ENCODE measurements around the gene LETM1.

The LETM1 gene

DNA sequence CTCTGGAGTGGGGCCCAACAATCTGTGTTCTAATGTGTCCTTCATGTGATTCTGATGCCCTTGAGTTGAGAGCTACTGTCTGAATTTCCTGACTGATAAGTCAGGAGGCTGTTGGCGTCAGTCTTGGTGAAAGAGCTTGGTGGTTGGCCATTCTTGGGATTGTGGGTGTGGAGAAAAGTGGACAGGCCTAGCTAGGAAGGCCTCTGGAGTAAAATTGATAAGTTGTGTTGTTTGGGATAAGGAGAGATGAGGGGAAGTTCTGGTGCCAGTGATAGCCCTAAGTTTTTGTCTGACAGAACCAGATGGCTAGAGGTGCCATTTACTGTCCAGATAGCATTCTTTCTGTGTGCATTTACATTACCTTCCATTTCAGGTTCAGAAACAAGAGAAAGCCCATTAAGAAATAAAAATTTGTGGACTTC lies 26.9 kb upstream of the LETM1 start:
- Histone ChIP-seq H3K27me3 (ENCODE audit: control insufficient read depth in 1 of 2, insufficient read depth in 1 of 2, low read length in 2 of 2) (no peaks in the 10 kb centered on the region), H3K4me2 (ENCODE audit: low read length, poor library complexity, severe bottlenecking) (no peak overlapping the region), H2BK12ac (ENCODE audit: low read length in 2 of 2) (no peak overlapping the region), H3K14ac (ENCODE audit: low read length in 2 of 2) (no peak overlapping the region), H3K4me1 (ENCODE audit: control insufficient read depth, insufficient read depth, low read depth, low read length) (peaks cover 13% of the 10 kb centered on the region), H2BK5ac (ENCODE audit: low read depth, low read length, poor library complexity, severe bottlenecking) (no peak overlapping the region), H3K27ac (ENCODE audit: low read length, poor library complexity, severe bottlenecking) (no peak overlapping the region), H2BK120ac (ENCODE audit: low read depth, low read length) (no peak overlapping the region), H3K9me3 (ENCODE audit: control insufficient read depth, low read length) (no peaks in the 10 kb centered on the region), H3K4me3 (ENCODE audit: insufficient read depth in 1 of 2, low read depth in 1 of 2, low read length in 2 of 2) (no peak overlapping the region), H3K79me1 (replicated peaks; ENCODE audit: low read length, poor library complexity, severe bottlenecking) (no peaks in the 10 kb centered on the region), H3K4ac (ENCODE audit: low read depth in 1 of 2, low read length in 2 of 2) (no peak overlapping the region), H2AFZ (ENCODE audit: low read depth, low read length) (no peak overlapping the region), H2AK5ac (ENCODE audit: low read length, severe bottlenecking) (no peak overlapping the region), H3K23ac (ENCODE audit: low read length in 2 of 2) (no peak overlapping the region), H3K36me3 (ENCODE audit: control insufficient read depth in 1 of 2, insufficient read depth in 2 of 2, low read depth in 1 of 2, low read length in 2 of 2) (peaks cover 0 to 8% of the 10 kb centered on the region in 2 experiments), H2BK15ac (ENCODE audit: low read depth, poor library complexity, severe bottlenecking) (no peak overlapping the region), H3K9ac (ENCODE audit: low read length) (no peak overlapping the region), H4K8ac (ENCODE audit: low read length) (peak overlapping the region; percentile 55), H4K91ac (ENCODE audit: low read length) (no peak overlapping the region), H3K18ac (ENCODE audit: low read depth in 1 of 2, low read length in 2 of 2) (no peak overlapping the region)
- WGBS: 95% methylated on average over 1 of the region's 1 CpG
- no peak for DNase-seq

DNA sequence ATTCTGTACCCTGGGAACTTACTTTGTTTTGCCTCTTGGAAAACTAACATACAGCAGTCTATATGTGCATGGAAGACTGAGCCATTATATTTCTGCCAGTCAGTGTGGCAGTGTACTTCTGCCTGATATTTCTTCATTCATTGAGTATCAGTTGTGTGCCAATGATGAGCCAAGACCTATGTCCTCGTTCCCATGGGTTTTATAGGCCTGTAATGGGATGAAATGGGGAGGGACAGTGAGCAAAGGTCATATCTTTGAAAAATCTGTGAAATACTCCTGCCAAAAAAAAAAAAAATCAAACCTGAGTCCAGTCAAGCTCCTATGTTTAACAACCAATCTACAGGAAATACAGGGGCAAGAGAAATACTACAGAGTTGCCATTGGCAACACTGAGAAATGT lies 24.4 kb upstream of the LETM1 start:
- Histone ChIP-seq H4K8ac (ENCODE audit: low read length) (no peak overlapping the region), H2AK5ac (ENCODE audit: low read length, severe bottlenecking) (no peak overlapping the region), H3K4me1 (ENCODE audit: control insufficient read depth, insufficient read depth, low read depth, low read length) (peaks cover 15% of the 10 kb centered on the region), H3K14ac (ENCODE audit: low read length in 2 of 2) (no peak overlapping the region), H3K9me3 (ENCODE audit: control insufficient read depth, low read length) (no peaks in the 10 kb centered on the region), H2BK120ac (ENCODE audit: low read depth, low read length) (no peak overlapping the region), H3K18ac (ENCODE audit: low read depth in 1 of 2, low read length in 2 of 2) (no peak overlapping the region), H2BK5ac (ENCODE audit: low read depth, low read length, poor library complexity, severe bottlenecking) (no peak overlapping the region), H3K4ac (ENCODE audit: low read depth in 1 of 2, low read length in 2 of 2) (no peak overlapping the region), H2AFZ (ENCODE audit: low read depth, low read length) (no peak overlapping the region), H3K79me1 (replicated peaks; ENCODE audit: low read length, poor library complexity, severe bottlenecking) (no peaks in the 10 kb centered on the region), H4K91ac (ENCODE audit: low read length) (no peak overlapping the region), H3K9ac (ENCODE audit: low read length) (no peak overlapping the region), H2BK15ac (ENCODE audit: low read depth, poor library complexity, severe bottlenecking) (no peak overlapping the region), H3K27ac (ENCODE audit: low read length, poor library complexity, severe bottlenecking) (no peak overlapping the region), H3K36me3 (ENCODE audit: control insufficient read depth in 1 of 2, insufficient read depth in 2 of 2, low read depth in 1 of 2, low read length in 2 of 2) (peaks cover 0 to 8% of the 10 kb centered on the region in 2 experiments), H3K27me3 (ENCODE audit: control insufficient read depth in 1 of 2, insufficient read depth in 1 of 2, low read length in 2 of 2) (no peaks in the 10 kb centered on the region), H3K4me2 (ENCODE audit: low read length, poor library complexity, severe bottlenecking) (no peak overlapping the region), H3K4me3 (ENCODE audit: insufficient read depth in 1 of 2, low read depth in 1 of 2, low read length in 2 of 2) (no peak overlapping the region), H3K23ac (ENCODE audit: low read length in 2 of 2) (no peak overlapping the region), H2BK12ac (ENCODE audit: low read length in 2 of 2) (no peak overlapping the region)
- DNase-seq: no peak
- no CpG with 5 or more reads among the region's 1 CpG for WGBS

DNA sequence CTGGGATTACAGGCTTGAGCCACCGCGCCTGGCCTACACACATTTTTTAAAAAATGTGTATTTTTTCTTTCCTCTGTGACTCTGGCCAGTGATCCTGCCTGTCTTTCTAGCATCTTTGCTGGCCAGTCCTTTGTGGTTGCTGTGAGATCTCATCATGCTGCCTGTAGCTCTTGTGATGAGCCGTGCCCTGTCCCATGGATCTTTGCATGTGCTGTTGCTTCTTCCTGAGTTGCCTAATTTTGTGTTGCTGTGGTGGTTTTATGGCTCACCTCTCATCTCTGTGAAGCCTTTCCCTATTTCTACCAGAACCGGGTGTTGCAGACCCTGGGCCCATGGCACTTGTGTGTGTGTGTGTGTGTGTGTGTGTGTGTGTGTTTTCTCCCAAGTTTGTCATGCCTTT lies 23.5 kb upstream of the LETM1 start:
- peak overlapping the region in 1 of 2 experiments; percentile 42 for H2BK12ac ChIP-seq (ENCODE audit: low read length in 2 of 2)
- no peak overlapping the region for H3K23ac ChIP-seq (ENCODE audit: low read length in 2 of 2)
- peak overlapping the region; percentile 63 for H2AK5ac ChIP-seq (ENCODE audit: low read length, severe bottlenecking)
- peaks cover 0 to 8% of the 10 kb centered on the region in 2 experiments for H3K36me3 ChIP-seq (ENCODE audit: control insufficient read depth in 1 of 2, insufficient read depth in 2 of 2, low read depth in 1 of 2, low read length in 2 of 2)
- H2AFZ ChIP-seq (ENCODE audit: low read depth, low read length): no peak overlapping the region
- peak overlapping the region; percentile 40 for H4K91ac ChIP-seq (ENCODE audit: low read length)
- no peak overlapping the region for H3K14ac ChIP-seq (ENCODE audit: low read length in 2 of 2)
- H3K4me2 ChIP-seq (ENCODE audit: low read length, poor library complexity, severe bottlenecking): no peak overlapping the region
- no peak overlapping the region for H3K4me3 ChIP-seq (ENCODE audit: insufficient read depth in 1 of 2, low read depth in 1 of 2, low read length in 2 of 2)
- no peak overlapping the region for H2BK120ac ChIP-seq (ENCODE audit: low read depth, low read length)
- H3K27me3 ChIP-seq (ENCODE audit: control insufficient read depth in 1 of 2, insufficient read depth in 1 of 2, low read length in 2 of 2): no peaks in the 10 kb centered on the region
- peak overlapping the region in 1 of 2 experiments; percentile 11 for H3K18ac ChIP-seq (ENCODE audit: low read depth in 1 of 2, low read length in 2 of 2)
- peak; percentile 52 for DNase-seq
- no peak overlapping the region for H2BK5ac ChIP-seq (ENCODE audit: low read depth, low read length, poor library complexity, severe bottlenecking)
- no peak overlapping the region for H3K27ac ChIP-seq (ENCODE audit: low read length, poor library complexity, severe bottlenecking)
- H3K9ac ChIP-seq (ENCODE audit: low read length): peak overlapping the region; percentile 10
- peak overlapping the region; percentile 64 for H4K8ac ChIP-seq (ENCODE audit: low read length)
- peaks cover 15% of the 10 kb centered on the region for H3K4me1 ChIP-seq (ENCODE audit: control insufficient read depth, insufficient read depth, low read depth, low read length)
- H3K9me3 ChIP-seq (ENCODE audit: control insufficient read depth, low read length): no peaks in the 10 kb centered on the region
- H3K4ac ChIP-seq (ENCODE audit: low read depth in 1 of 2, low read length in 2 of 2): peak overlapping the region; percentile 20 to 54
- 93% methylated on average over 4 of the region's 4 CpGs for WGBS
- H3K79me1 ChIP-seq (replicated peaks; ENCODE audit: low read length, poor library complexity, severe bottlenecking): no peaks in the 10 kb centered on the region
- no peak overlapping the region for H2BK15ac ChIP-seq (ENCODE audit: low read depth, poor library complexity, severe bottlenecking)

DNA sequence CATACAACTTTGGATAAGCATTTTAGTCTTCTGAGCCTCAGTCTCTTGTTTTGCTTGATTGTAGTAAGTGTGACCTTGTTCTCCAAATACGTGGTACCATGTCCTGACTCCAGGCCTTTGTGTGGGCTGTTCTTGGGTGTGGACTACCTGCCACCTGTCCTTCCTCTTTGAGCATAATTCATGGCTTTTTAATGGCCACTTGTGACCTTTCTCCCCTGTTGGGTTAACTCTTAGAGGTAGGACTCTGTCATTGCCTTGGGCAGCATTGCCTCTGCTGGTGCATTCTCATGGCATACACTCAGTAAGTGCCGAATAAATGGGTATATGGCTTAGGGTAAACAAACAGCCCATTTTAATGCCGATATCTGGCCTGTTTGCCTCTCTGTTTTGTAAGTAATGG lies 18.2 kb upstream of the LETM1 start:
- Histone ChIP-seq H2AFZ (ENCODE audit: low read depth, low read length) (no peak overlapping the region), H3K4me2 (ENCODE audit: low read length, poor library complexity, severe bottlenecking) (no peak overlapping the region), H4K8ac (ENCODE audit: low read length) (no peak overlapping the region), H2AK5ac (ENCODE audit: low read length, severe bottlenecking) (peak overlapping the region; percentile 6), H2BK12ac (ENCODE audit: low read length in 2 of 2) (no peak overlapping the region), H3K9ac (ENCODE audit: low read length) (no peak overlapping the region), H3K79me1 (replicated peaks; ENCODE audit: low read length, poor library complexity, severe bottlenecking) (no peaks in the 10 kb centered on the region), H3K4me3 (ENCODE audit: insufficient read depth in 1 of 2, low read depth in 1 of 2, low read length in 2 of 2) (no peak overlapping the region), H3K9me3 (ENCODE audit: control insufficient read depth, low read length) (no peaks in the 10 kb centered on the region), H3K36me3 (ENCODE audit: control insufficient read depth in 1 of 2, insufficient read depth in 2 of 2, low read depth in 1 of 2, low read length in 2 of 2) (peaks cover 0 to 2% of the 10 kb centered on the region in 2 experiments), H3K23ac (ENCODE audit: low read length in 2 of 2) (no peak overlapping the region), H3K27me3 (ENCODE audit: control insufficient read depth in 1 of 2, insufficient read depth in 1 of 2, low read length in 2 of 2) (no peaks in the 10 kb centered on the region), H4K91ac (ENCODE audit: low read length) (no peak overlapping the region), H2BK120ac (ENCODE audit: low read depth, low read length) (no peak overlapping the region), H3K4me1 (ENCODE audit: control insufficient read depth, insufficient read depth, low read depth, low read length) (peaks cover 16% of the 10 kb centered on the region), H3K14ac (ENCODE audit: low read length in 2 of 2) (no peak overlapping the region), H3K27ac (ENCODE audit: low read length, poor library complexity, severe bottlenecking) (no peak overlapping the region), H3K4ac (ENCODE audit: low read depth in 1 of 2, low read length in 2 of 2) (no peak overlapping the region), H2BK5ac (ENCODE audit: low read depth, low read length, poor library complexity, severe bottlenecking) (no peak overlapping the region), H3K18ac (ENCODE audit: low read depth in 1 of 2, low read length in 2 of 2) (no peak overlapping the region), H2BK15ac (ENCODE audit: low read depth, poor library complexity, severe bottlenecking) (no peak overlapping the region)
- 93% methylated on average over 3 of the region's 3 CpGs for WGBS
- DNase-seq: no peak

Measured in mesenchymal stem cell (in vitro differentiated cells and primary cell).